RWPE2 (cell line): ENCODE measurements around the gene SLC12A7.

ENCODE experiments used
- ATAC-seq: fragments of 200-7000 bp; cut with Tn5 transposase; 3 replicates; pipeline ENCODE4 v1.9.1; 2021; ENCODE audit warnings: low read depth
- DNase-seq: peaks from one replicate; pipeline ENCODE4 v3.0.0-alpha.2; 2020; ENCODE audit warnings: low spot score
- H3K27ac ChIP-seq: fragments of 450-650 bp; 2 replicates; pipeline ENCODE4 v1.5.1; 2017; ENCODE audit warnings: mild to moderate bottlenecking; ENCODE audit not compliant: poor library complexity, severe bottlenecking
- H3K27me3 ChIP-seq: fragments of 250-450 bp; sonication (Bioruptor Pico); 2 replicates; pipeline ENCODE4 v1.5.1; 2021; ENCODE audit warnings: mild to moderate bottlenecking, moderate library complexity; ENCODE audit not compliant: insufficient read depth, poor library complexity, severe bottlenecking
- H3K36me3 ChIP-seq: fragments of 250-450 bp; sonication (Bioruptor Pico); 2 replicates; pipeline ENCODE4 v1.5.1; 2020; ENCODE audit warnings: low read depth, mild to moderate bottlenecking, moderate library complexity
- H3K4me1 ChIP-seq: fragments of 250-450 bp; sonication (Bioruptor Pico); 2 replicates; pipeline ENCODE4 v1.5.1; 2021; ENCODE audit warnings: mild to moderate bottlenecking, moderate library complexity; ENCODE audit not compliant: insufficient read depth, poor library complexity, severe bottlenecking
- H3K4me3 ChIP-seq: fragments of 250-450 bp; sonication (Bioruptor Pico); 2 replicates; pipeline ENCODE4 v1.5.1; 2021; ENCODE audit warnings: mild to moderate bottlenecking, moderate library complexity; ENCODE audit not compliant: severe bottlenecking
- H3K9me3 ChIP-seq: fragments of 250-450 bp; sonication (Bioruptor Pico); 2 replicates; pipeline ENCODE4 v1.5.1; 2021; ENCODE audit warnings: mild to moderate bottlenecking, moderate library complexity; ENCODE audit not compliant: severe bottlenecking
- CTCF ChIP-seq: fragments of 450-650 bp; IDR thresholded peaks from one replicate; pipeline ENCODE4 v1.5.1; 2017; ENCODE audit warnings: mild to moderate bottlenecking, moderate library complexity; ENCODE audit not compliant: poor library complexity, severe bottlenecking

SLC12A7 gene

GRCh38 chr5:1074226-1074625 lies 37.6 kb downstream of the SLC12A7 start:
- no peaks in the 10 kb centered on the region for H3K27me3 ChIP-seq
- no peaks in the 10 kb centered on the region for H3K9me3 ChIP-seq
- H3K4me1 ChIP-seq: no peaks in the 10 kb centered on the region
- no peak for TF ChIP-seq CTCF
- ATAC-seq (no peak), DNase-seq (no peak)
- no peaks in the 10 kb centered on the region; the same call in 1 of the 2 replicates for H3K36me3 ChIP-seq
- no peak overlapping the region for H3K4me3 ChIP-seq
- no peak overlapping the region for H3K27ac ChIP-seq

GRCh38 chr5:1073239-1074102 lies 38.4 kb downstream of the SLC12A7 start:
- Histone ChIP-seq H3K4me3 (no peak overlapping the region), H3K4me1 (no peaks in the 10 kb centered on the region), H3K27ac (no peak overlapping the region), H3K27me3 (no peaks in the 10 kb centered on the region), H3K36me3 (no peaks in the 10 kb centered on the region; the same call in 1 of the 2 replicates), H3K9me3 (no peaks in the 10 kb centered on the region)
- DNase-seq (no peak), ATAC-seq (no peak)
- TF ChIP-seq CTCF: no peak

GRCh38 chr5:1069720-1070088 lies 42.2 kb downstream of the SLC12A7 start:
- no peak overlapping the region for H3K27ac ChIP-seq
- no peaks in the 10 kb centered on the region for H3K4me1 ChIP-seq
- no peak for ATAC-seq
- H3K4me3 ChIP-seq: no peak overlapping the region
- DNase-seq: no peak
- no peaks in the 10 kb centered on the region for H3K9me3 ChIP-seq
- no peaks in the 10 kb centered on the region; the same call in 1 of the 2 replicates for H3K36me3 ChIP-seq
- TF ChIP-seq CTCF: no peak
- H3K27me3 ChIP-seq: no peaks in the 10 kb centered on the region

- H3K36me3 ChIP-seq: no peaks in the 10 kb centered on the region; the same call in 1 of the 2 replicates
- H3K27ac ChIP-seq: no peak overlapping the region
- H3K27me3 ChIP-seq: no peaks in the 10 kb centered on the region
- no peaks in the 10 kb centered on the region for H3K4me1 ChIP-seq
- TF ChIP-seq CTCF: no peak
- no peak overlapping the region for H3K4me3 ChIP-seq
- no peaks in the 10 kb centered on the region for H3K9me3 ChIP-seq
- ATAC-seq (no peak), DNase-seq (no peak)
These were observed 42.8 kb downstream of the SLC12A7 start for GRCh38 chr5:1068895-1069719.
